Hepatocyte (in vitro differentiated cells): ENCODE data around the gene COA3. TPM values are rescaled to one million over a fixed set of nuclear protein-coding genes. Genes with fewer than 3 reads are reported as not detected.
A peak's percentile ranks its signal among the peaks of the same experiment; 100 is the strongest.

Experiments used
- DNase-seq: peaks from one replicate; pipeline ENCODE4 v3.0.0-alpha.2; 2016; ENCODE audit warnings: low spot score
- H2AFZ ChIP-seq: fragments of 200-600 bp; sonication (generic); 2 replicates; pipeline ENCODE4 v1.6.0; 2016; ENCODE audit warnings: antibody characterized with exemption, mild to moderate bottlenecking
- H3K27ac ChIP-seq: fragments of 200-600 bp; sonication (generic); 2 replicates; pipeline ENCODE4 v1.5.1; 2016; ENCODE audit warnings: mild to moderate bottlenecking
- H3K27me3 ChIP-seq: fragments of 200-600 bp; sonication (generic); 2 replicates; pipeline ENCODE4 v1.6.1; 2016
- H3K36me3 ChIP-seq: fragments of 200-600 bp; sonication (generic); replicated peaks from 2 replicates; pipeline ENCODE4 v1.5.1; 2016; ENCODE audit warnings: low read depth; ENCODE audit not compliant: insufficient read depth
- H3K4me1 ChIP-seq: fragments of 200-600 bp; sonication (generic); 2 replicates; pipeline ENCODE4 v1.5.1; 2016; ENCODE audit warnings: mild to moderate bottlenecking, moderate library complexity; ENCODE audit not compliant: insufficient read depth
- H3K4me2 ChIP-seq: fragments of 200-600 bp; sonication (generic); 2 replicates; pipeline ENCODE4 v1.6.0; 2016
- H3K4me3 ChIP-seq: fragments of 200-600 bp; sonication (generic); 2 replicates; pipeline ENCODE4 v1.5.1; 2016; ENCODE audit warnings: mild to moderate bottlenecking
- H3K79me2 ChIP-seq: fragments of 200-600 bp; sonication (generic); 2 replicates; pipeline ENCODE4 v1.6.0; 2017; ENCODE audit warnings: mild to moderate bottlenecking
- H3K9me2 ChIP-seq: fragments of 200-600 bp; sonication (generic); replicated peaks from 2 replicates; pipeline ENCODE4 v1.6.0; 2017; ENCODE audit warnings: mild to moderate bottlenecking; ENCODE audit not compliant: insufficient read depth
- H3K9me3 ChIP-seq: fragments of 200-600 bp; sonication (generic); 2 replicates; pipeline ENCODE4 v1.5.1; 2016; ENCODE audit warnings: low read depth, mild to moderate bottlenecking
- H4K20me1 ChIP-seq: fragments of 200-600 bp; sonication (generic); 2 replicates; pipeline ENCODE4 v1.6.0; 2016; ENCODE audit warnings: mild to moderate bottlenecking; ENCODE audit not compliant: insufficient read depth, poor library complexity, severe bottlenecking
- EZH2 ChIP-seq: fragments of 200-600 bp; sonication (generic); IDR thresholded peaks from 2 replicates; pipeline ENCODE4 v1.6.1; 2016; ENCODE audit warnings: antibody characterized with exemption, mild to moderate bottlenecking, borderline replicate concordance
- EZH2phosphoT487 ChIP-seq: fragments of 200-600 bp; sonication (generic); IDR thresholded peaks from one replicate; pipeline ENCODE4 v1.6.1; 2018; ENCODE audit warnings: antibody characterized with exemption, mild to moderate bottlenecking, low read depth, moderate library complexity; ENCODE audit not compliant: unreplicated experiment, severe bottlenecking
- WGBS: methylation state at CpG from one replicate; pipeline ENCODE4 v1.1.6; 2016; ENCODE audit warnings: low lambda C conversion rate; ENCODE audit errors: missing lambda C conversion rate; 5-methylcytosine and 5-hydroxymethylcytosine counted together
- polyA plus RNA-seq: library from polyadenylated mRNA; unstranded; fragments of >200 nt; fragmentation: Nextera tagmentation; extraction: Ambion mirVana; gene quantifications from 2 replicates; pipeline ENCODE4 v1.2.1, GENCODE V29; 2016
- total RNA-seq: library from RNA; depleted of rRNA; stranded (reverse); fragments of >200 nt; gene quantifications from 2 replicates; pipeline ENCODE4 v1.2.3, GENCODE V29; 2014
- TF ChIP-seq, protein P1 (sequence below): fragments of 200-600 bp; sonication (generic); IDR thresholded peaks from 2 replicates; pipeline ENCODE4 v1.5.1; 2016; ENCODE audit warnings: antibody characterized with exemption, mild to moderate bottlenecking; ENCODE audit not compliant: poor library complexity

The COA3 gene
- total and polyA plus RNA-seq, 2 experiments from 2014 or later = 117 to 252 TPM

GRCh38 chr17:42832213-42832933 is 33.9 kb upstream of the COA3 start:
- Histone ChIP-seq H3K9me3 (no peaks in the 10 kb centered on the region), H3K27me3 (no peaks in the 10 kb centered on the region), H2AFZ (peak overlapping the region; percentile 92), H3K79me2 (peaks cover 37% of the 10 kb centered on the region), H3K36me3 (no peaks in the 10 kb centered on the region), H3K4me2 (peak overlapping the region; percentile 88), H3K4me1 (peaks cover 6% of the 10 kb centered on the region), H3K4me3 (peak overlapping the region; percentile 47), H4K20me1 (no peaks in the 10 kb centered on the region), H3K9me2 (no peaks in the 10 kb centered on the region), H3K27ac (peak overlapping the region; percentile 89)
- TF ChIP-seq EZH2 (no peak), EZH2phosphoT487 (no peak)
- TF ChIP-seq, protein P1, sequence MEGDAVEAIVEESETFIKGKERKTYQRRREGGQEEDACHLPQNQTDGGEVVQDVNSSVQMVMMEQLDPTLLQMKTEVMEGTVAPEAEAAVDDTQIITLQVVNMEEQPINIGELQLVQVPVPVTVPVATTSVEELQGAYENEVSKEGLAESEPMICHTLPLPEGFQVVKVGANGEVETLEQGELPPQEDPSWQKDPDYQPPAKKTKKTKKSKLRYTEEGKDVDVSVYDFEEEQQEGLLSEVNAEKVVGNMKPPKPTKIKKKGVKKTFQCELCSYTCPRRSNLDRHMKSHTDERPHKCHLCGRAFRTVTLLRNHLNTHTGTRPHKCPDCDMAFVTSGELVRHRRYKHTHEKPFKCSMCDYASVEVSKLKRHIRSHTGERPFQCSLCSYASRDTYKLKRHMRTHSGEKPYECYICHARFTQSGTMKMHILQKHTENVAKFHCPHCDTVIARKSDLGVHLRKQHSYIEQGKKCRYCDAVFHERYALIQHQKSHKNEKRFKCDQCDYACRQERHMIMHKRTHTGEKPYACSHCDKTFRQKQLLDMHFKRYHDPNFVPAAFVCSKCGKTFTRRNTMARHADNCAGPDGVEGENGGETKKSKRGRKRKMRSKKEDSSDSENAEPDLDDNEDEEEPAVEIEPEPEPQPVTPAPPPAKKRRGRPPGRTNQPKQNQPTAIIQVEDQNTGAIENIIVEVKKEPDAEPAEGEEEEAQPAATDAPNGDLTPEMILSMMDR = no peak
- no peak for DNase-seq
- 64% methylated on average over 9 of the region's 9 CpGs for WGBS

- no peak overlapping the region for H2AFZ ChIP-seq
- H3K4me2 ChIP-seq = no peak overlapping the region
- no peaks in the 10 kb centered on the region for H3K9me3 ChIP-seq
- H3K4me3 ChIP-seq = no peak overlapping the region
- H3K79me2 ChIP-seq = peaks cover 34% of the 10 kb centered on the region
- no peak overlapping the region for H3K27ac ChIP-seq
- H3K9me2 ChIP-seq = no peaks in the 10 kb centered on the region
- H4K20me1 ChIP-seq = no peaks in the 10 kb centered on the region
- H3K4me1 ChIP-seq = peaks cover 6% of the 10 kb centered on the region
- TF ChIP-seq, protein P1 = no peak
- TF ChIP-seq EZH2 (no peak), EZH2phosphoT487 (no peak)
- H3K36me3 ChIP-seq = no peaks in the 10 kb centered on the region
- no peaks in the 10 kb centered on the region for H3K27me3 ChIP-seq
- no peak for DNase-seq
Observed at GRCh38 chr17:42830971-42831370, 32.5 kb upstream of the COA3 start.

DNA sequence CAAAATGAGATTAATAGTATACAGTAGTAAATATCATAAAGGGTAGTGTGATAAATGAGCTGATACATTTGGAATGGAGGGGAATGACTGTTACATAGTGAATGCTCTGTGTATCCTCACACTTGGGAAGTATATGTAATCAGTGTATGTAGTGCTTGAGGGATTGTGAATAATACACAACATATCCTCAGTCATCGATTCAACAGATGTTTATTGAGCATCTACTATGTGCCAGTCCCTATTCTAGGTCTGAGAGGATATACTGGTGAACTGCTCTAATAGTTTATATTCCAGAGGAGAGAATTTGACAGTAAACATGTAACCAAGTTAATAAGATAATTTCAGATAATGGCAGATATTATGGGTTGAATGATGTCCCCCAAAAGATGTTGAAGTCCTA is 29.0 kb upstream of the COA3 start:
- H4K20me1 ChIP-seq = no peaks in the 10 kb centered on the region
- H3K36me3 ChIP-seq = no peaks in the 10 kb centered on the region
- no peak overlapping the region for H3K27ac ChIP-seq
- peaks cover 17% of the 10 kb centered on the region for H3K79me2 ChIP-seq
- no peak overlapping the region for H2AFZ ChIP-seq
- no peak for DNase-seq
- H3K4me2 ChIP-seq = no peak overlapping the region
- H3K4me3 ChIP-seq = no peak overlapping the region
- no peaks in the 10 kb centered on the region for H3K27me3 ChIP-seq
- H3K9me3 ChIP-seq = no peaks in the 10 kb centered on the region
- H3K9me2 ChIP-seq = no peaks in the 10 kb centered on the region
- H3K4me1 ChIP-seq = peaks cover 8% of the 10 kb centered on the region
- WGBS = 90% methylated on average over 1 of the region's 1 CpG
- TF ChIP-seq, protein P1 = no peak
- TF ChIP-seq EZH2phosphoT487 (no peak), EZH2 (no peak)
